Measurements from ENCODE around the gene ZNF326.

ZNF326 gene

GRCh38 chr1:90067194-90067931 lies 72.5 kb downstream of the ZNF326 start:
- DNase-seq (ENCODE audit: low read depth in 2 of 3, low spot score in 2 of 3), result no peak

- no peak for DNase-seq (ENCODE audit: low read depth in 2 of 3, low spot score in 2 of 3)
Observed at GRCh38 chr1:90068611-90069280, 73.8 kb downstream of the ZNF326 start.

DNA sequence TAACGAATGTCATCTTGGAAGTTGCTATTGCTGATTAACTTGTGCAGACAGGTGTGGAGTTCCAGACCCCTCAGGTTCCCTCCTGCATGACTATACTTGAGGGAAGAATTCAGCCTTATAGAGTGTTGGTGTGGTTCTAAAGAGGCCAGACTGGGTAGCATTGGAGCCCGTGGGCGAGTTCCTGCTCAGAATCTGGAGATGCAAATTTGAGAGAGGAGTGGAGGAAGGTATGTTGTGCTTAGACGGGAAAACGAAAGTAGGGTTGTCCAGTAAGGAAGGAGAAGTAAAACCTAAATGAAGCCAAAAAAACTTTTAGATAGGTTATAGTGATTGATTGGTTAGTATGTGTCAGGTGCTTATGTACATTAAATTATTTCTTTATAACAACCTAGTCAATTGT lies 79.2 kb downstream of the ZNF326 start:
- no peak for DNase-seq (ENCODE audit: low read depth in 2 of 3, low spot score in 2 of 3)

DNA sequence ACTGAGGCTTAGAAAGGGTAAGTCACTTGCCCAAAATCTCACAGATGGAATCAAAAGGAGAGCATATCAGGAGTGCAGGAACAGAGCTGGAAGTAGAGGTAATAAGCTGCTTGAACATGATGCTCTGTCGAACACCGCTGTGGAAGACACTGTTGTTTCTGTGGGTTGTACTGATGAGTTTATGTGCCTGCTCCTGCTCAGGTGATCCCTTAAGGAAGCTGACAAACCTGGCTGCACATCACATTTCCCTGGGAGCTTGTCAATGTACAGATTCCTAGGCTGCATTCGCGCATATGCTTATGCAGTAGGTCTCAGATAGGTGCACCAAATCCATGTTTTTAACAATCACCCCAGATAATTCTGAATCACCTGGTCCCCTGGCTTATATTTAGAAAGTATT lies 79.7 kb downstream of the ZNF326 start:
- no peak for DNase-seq (ENCODE audit: low read depth in 2 of 3, low spot score in 2 of 3)

DNA sequence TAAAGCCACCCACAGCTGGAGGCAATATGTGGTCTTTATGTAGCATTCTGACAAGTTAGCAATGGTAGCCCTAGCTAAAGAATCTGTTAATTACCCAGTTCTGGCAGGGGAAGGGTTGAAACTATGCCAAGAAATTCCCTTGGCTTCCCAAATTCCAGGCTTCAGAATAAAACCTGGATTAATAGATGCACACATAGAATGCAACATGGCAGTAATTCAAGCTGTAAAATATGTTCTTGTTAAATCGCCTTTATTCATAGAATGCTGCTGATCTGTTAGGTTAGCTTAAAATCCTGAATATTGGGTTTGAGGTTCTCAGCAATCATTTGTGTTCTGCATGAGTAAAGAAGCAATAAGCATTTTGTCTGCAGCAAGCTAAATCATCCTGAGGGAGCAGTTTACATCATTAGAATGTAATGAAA lies 80.1 kb downstream of the ZNF326 start:
- no peak for DNase-seq (ENCODE audit: low read depth in 2 of 3, low spot score in 2 of 3)

DNA sequence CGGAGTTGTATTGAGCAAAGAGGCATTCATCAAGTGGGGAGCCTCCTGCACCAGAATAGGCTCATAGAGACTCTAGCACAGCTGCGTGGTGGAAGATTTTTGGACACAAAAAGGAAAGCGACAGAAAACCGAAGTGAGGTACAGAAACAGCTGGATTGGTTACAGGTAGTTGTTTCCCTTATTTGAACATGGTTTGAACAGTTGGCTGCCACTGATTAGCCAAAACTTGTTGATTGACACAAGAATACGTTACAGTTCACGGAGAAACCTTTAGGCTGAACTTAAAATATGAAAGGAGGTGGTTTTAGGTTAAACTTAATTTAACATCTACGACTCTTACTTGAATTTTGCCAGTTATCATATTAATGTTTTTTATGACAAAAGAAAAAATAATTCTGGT lies 89.1 kb downstream of the ZNF326 start:
- DNase-seq (ENCODE audit: low read depth in 2 of 3, low spot score in 2 of 3), result no peak
